ENCODE results near the gene MBNL2.

The MBNL2 gene

DNA sequence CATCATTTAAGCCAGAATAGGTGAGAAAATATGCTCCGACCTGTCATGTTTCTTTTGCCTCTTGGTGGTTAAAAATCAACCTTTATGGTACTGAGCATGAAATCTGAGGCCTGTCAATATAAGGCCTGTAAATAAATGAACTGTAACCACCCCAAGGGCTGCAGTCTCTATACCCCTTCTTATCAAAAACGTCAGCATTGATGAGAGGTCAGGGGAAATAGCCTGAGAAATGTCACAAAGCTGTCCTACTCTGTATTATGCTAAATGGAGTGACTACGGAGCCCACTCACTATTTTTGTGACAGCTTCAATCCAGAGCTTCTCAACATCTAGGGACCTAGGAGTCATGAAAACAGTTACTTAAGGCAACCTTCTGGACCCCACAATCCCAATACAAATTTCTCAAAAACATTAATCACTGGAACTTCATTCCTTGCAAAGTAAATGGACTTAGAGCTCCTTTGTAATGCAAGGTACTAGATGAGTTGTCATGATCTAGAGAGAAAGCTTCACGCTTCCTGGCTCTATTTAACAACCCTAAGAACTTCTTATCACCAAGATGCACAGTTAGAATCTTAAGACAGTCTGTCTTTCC is 209.1 kb downstream of the MBNL2 start:
- DNase-seq: no peak

DNA sequence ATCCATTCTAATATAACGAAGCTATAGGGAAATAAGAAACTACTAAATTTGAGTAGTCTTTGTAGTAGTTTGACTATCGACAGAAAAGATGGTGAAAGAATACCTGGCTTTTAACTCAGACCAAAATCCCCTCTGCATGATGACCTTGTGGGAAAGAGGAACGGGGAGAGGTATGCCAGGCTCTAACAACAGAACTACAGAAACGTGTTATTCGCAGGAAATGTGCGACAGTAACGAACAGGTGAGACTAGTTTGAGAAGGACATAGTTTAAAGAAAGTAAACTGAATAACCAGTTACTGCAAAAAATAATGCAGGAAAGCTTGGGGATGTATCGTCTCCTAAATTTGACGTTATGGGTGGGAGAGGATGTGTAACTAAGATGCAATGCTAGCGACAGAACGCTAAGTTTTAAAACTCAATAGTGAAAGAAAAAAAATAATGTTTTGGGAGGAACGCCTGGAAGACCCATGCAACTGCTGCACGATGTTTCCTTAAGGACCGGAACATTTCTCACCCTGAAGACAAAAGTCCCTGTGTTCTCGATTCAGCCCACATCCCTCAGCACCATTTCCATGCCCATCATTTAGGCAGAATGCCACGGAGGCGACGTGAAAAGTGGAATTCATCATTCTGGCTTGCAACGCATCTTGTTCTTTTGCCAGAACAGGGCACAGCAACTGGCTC is 210.2 kb downstream of the MBNL2 start:
- peak; percentile 3 for DNase-seq

DNA sequence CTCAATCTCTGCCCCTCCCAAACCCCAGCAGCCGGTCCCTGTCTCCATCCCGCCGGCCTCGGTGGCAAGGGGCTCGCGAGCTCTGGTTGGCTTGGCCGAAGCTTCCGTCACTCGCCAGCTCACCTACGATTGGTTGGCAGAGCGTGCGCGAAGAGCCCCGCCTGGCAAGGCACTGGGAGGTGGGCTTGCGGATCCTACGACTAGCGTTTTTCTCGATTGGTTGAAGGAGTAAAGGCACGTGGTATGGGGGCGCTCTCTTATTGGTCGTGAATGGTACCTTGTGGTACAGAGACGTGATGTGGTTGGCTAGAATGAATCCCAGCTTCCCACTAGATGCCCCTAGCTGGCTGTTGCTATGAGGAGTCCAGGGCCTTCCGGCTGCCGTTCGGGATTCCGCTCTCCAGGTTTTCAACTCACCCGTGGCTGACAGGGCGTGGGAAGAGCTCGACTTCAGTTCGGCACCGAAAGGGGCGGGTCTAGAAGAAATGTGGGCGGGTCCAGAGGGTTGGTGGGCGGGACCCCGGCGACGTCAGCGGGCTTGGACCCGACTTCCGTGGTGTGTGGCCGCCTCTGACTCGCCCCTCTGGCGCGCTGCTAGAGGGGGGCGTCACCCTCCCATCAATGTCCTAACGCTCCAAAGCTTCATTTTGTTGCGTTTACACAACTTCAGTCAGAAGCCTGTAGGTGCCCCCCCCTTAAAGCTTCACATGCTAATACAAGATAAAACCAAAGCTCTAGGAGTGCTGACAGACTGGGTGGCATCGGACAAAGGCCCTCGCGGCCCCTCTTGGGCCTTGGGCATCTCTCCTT is 211.0 kb downstream of the MBNL2 start:
- DNase-seq: peak; percentile 98

DNA sequence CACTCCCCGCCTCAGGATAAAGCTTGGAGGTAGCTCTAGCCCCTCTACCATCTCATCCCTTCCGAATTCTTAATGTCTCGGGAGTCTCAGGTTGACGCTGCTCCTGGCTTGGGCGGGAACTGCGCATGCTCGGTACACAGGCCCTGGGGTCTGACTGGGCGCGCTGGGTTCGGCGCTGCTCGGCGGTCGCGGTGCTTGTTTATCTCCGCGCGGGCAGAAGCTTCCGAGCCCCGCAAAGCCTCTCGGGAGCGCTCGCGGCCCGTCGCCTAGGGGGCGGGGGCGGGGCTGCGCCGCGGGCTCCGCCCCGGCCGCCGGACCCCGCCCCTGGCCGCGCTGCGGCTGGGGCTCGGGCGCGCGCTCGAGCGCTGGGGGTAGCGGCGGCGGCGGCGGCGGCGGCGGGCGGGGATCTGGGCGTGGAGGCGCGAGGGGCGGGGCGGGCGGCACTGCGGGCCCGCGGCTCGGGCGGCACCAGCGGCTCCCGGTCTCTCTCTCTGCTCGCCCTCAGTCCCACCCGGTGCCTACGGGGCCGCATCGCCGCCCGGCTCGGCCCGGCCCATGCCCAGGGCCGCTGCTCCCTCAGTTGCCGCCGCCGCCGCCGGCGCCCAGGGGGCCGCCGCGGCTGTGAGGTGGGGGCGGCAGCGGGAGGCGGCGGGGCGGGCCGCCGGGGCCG is 211.7 kb downstream of the MBNL2 start, which contains the start of gene RAP2A:
RAP2A (plus strand) TSS at position 443 of the 670 bp plus-strand sequence. CDS start 302 bp downstream, outside the sequence.
- peak; percentile 93 for DNase-seq

DNA sequence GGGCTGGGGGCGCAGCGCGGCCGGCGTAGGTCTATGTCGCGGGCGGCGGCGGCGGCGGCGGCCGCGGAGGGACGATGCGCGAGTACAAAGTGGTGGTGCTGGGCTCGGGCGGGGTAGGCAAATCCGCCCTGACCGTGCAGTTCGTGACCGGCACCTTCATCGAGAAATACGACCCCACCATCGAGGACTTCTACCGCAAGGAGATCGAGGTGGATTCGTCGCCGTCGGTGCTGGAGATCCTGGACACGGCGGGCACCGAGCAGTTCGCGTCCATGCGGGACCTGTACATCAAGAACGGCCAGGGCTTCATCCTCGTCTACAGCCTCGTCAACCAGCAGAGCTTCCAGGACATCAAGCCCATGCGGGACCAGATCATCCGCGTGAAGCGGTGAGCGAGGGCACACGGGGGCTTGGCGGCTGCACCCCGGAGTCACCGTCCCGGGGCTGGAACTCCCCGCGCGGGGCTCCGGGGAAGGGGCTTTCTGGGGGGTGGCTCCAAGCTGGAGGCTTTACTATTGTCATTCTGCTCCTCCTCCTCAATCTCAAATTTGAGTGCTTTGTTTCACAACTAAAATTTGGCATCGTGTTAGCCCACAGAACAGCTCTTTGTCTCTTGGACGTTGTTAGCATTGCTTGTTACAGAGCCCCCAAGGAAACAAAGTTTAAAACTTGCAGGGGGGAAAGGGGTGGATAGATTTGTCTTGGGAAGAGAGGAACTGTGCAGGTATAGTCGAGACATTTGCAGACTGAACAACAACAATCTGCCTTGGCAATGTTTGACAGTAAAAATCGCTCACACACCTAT is 212.5 kb downstream of the MBNL2 start:
- DNase-seq: peak; percentile 33

DNA sequence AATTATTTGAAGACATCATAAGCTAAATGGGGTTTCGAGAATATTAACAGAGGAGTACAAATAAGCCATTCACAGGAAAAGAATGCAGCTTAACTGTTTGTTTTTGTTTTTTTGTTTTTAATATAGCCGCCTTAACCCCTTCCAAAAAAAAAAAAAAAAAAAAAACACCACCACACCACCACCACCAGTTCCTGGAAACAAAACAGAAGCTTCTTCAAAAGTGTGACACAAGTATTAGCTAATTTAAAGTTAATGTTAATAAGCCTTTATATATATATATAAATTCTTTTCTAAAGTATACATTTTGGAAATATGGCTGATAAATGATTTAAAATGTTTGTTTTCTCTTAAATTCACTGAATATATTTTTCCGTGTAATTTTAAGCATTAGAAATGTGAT is 213.2 kb downstream of the MBNL2 start:
- DNase-seq: no peak

DNA sequence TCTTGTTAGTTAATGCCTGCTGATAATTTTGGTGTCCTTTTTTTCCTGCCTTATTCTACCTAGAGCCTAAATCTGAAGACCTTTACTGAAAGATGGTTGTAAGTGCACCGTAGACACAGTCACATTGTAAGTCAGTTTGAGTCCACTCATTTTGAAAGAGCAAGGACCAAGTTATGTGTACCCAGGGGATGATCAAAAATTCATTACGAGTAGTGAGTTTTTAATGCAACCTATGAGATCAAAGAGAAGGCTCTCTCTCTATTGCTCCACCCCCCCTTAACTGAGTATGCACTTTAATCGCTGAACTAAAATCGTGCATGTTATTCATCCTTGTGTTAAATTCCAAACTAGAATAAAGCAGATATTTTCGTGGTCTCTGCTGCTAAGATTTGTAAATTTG is 213.7 kb downstream of the MBNL2 start:
- peak; percentile 70 for DNase-seq

DNA sequence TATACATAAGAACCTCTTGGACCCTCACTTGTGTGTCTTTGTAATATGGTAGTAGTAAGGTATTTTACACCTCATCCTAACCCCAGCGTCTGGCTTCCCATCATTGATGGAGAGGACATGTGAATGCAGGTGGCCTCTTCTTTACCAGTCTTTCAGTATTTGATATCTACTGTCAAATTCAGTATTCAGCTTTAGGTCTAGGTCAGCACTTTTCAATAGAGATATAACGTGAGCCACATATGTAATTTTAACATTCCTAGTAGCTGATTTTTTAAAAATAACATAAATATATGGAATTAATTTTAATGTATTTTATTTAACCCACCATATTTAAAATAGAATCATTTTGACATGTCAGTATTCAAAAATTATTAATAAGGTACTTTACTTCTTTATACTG is 214.7 kb downstream of the MBNL2 start:
- DNase-seq: no peak

DNA sequence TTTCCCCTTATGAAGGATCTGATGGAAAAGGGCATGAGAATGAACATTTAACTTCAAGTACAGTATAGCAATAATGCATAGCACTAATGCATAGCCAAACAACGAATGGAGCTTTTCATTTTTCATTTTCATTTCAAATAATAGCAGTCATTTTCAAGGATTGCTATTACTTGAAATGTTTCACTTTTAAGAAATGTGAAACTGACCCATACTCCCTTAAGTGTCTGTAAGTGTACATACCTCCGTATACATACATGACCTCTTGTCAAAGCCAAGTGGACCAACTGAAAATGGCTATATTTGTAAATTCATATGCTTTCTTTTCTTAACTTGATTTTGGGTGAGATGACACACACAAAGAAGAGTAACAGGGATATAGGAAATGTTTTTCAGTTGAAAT is 215.6 kb downstream of the MBNL2 start:
- no peak for DNase-seq

DNA sequence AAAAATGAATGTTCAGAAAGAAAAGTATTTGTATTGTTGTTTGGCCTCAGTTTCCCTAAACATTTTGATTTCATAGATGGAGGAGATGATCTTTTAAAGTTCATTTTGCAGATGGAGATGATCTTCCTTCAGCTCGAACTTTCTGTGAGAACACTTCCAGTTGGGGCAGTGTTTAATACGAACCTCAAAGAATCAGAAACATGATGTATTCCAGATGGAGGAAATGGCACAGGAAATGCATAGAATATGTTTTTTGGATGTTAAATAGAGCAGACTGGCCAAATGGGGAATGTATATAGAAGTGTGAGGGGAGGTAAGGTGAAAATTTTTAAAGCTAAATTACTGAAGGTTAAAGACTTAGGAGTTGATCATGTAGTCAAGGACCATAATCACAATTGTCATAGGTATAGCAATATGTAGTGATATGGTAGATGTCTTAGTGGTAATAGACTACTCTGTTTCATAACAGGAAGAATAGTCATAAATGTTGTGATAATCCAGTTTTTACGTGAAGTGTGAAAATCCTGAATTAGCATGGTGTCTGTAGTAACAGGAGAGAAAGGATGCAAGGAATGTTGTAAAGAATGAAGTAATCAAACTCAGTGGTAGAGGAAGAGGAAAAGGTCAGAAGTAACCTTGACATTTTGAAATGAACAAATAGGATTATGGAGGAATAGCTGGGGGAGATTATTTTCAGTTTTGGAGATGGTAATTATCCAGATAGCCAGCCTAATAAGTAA is 216.9 kb downstream of the MBNL2 start:
- DNase-seq: no peak

DNA sequence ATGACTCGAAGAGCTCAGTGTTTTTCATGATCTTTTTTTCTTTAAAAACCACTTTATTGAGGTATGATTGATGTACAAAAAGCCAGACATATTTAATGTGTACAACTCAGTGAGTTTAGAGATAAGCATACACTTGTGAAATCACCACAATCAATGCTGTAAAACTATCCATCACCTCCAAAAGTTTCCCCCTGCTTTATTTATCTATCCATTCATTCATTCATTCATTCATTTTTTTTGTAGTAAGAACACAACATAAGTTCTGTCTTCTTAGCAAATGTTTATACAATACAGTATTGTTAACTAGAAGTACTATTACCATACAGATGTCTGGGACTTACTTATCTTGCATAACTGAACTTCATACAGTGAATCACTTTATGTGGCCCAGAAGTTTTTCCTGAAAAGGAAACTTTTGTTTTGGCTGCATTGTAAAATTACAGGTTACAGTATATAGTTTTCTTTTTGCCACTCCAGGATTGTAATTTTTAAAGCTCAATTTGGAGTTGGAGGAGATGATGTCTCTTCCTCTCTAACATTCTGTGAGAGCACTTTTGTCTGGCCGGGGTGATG is 218.6 kb downstream of the MBNL2 start:
- DNase-seq: no peak

DNA sequence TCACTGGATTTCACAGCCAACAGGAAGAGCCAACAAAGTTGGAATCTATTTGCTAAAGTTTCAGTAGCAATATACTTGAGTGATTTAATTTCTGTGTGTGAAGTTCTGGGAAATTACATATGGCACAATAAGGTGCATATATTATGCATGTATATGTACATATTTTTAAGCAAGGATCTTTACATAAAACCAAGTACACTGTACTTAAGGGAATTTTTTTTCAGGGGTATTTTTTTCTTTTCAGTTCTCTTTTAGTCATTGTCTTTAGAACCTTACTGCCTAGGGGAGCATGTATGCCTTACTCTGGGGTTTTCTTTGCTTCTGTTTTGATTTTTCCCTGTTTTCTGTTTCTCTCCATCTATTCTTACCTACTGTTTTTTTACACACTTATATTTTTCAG is 219.2 kb downstream of the MBNL2 start:
- DNase-seq: no peak

Data from activated CD4-positive, alpha-beta T cell treated with anti-CD3 and anti-CD28 coated beads, Interleukin-2, Interleukin-6, amounts not matched to agents 100 ng/mL and 50 ng/mL, durations not matched to agents 16 hours and 8 hours (primary cell).